Ascending aorta (tissue), 2 donors: ENCODE data around the gene GEMIN7. TPM values are rescaled to one million over a fixed set of nuclear protein-coding genes. Genes with fewer than 3 reads are reported as not detected.

Experiments used
- DNase-seq, 2 donors: peaks; one replicate each; pipeline ENCODE4 v3.0.0-alpha.2; 2019; ENCODE audit warnings: low spot score in 2 of 2
- H3K27ac ChIP-seq, 2 donors: fragments of 200-600 bp; sonication (generic); one replicate each; pipeline ENCODE4 v1.5.1; 2016 to 2017; ENCODE audit warnings: mild to moderate bottlenecking in 1 of 2
- H3K27me3 ChIP-seq: fragments of 200-600 bp; sonication (generic); one replicate; pipeline ENCODE4 v1.5.1; 2017
- H3K36me3 ChIP-seq, 2 donors: fragments of 200-600 bp; sonication (generic); one replicate each; pipeline ENCODE4 v1.5.1; 2016
- H3K4me1 ChIP-seq, 2 donors: fragments of 200-600 bp; sonication (generic); one replicate each; pipeline ENCODE4 v1.5.1; 2016 to 2017; ENCODE audit warnings: mild to moderate bottlenecking in 1 of 2
- H3K4me3 ChIP-seq, 2 donors: fragments of 200-600 bp; sonication (generic); one replicate each; pipeline ENCODE4 v1.5.1; 2016 to 2017; ENCODE audit warnings: mild to moderate bottlenecking in 1 of 2
- H3K9me3 ChIP-seq, 2 donors: fragments of 200-600 bp; sonication (generic); one replicate each; pipeline ENCODE4 v1.5.1; 2016
- CTCF ChIP-seq, 3 experiments: fragments of 200-600 bp in 2 of 3; fragments of 450-650 bp in 1 of 3; sonication (generic) in 2 of 3; IDR thresholded peaks; one replicate each; pipeline ENCODE4 v1.5.1; 2016 to 2019; ENCODE audit warnings: antibody characterized with exemption in 3 of 3, mild to moderate bottlenecking in 1 of 3, moderate library complexity in 1 of 3
- intact Hi-C: fragments of 100-400 bp; cut with DNase I; formaldehyde crosslinking; loops from one replicate; pipeline ENCODE4 v1.15.1; 2023
- total RNA-seq: library from RNA; depleted of rRNA; stranded (reverse); fragments of >200 nt; gene quantifications from one replicate; pipeline ENCODE4 v1.1.0, GENCODE V29; 2016

GEMIN7 gene
- total RNA-seq, 1 donor from 2014 or later, result 48.2 TPM

- H3K36me3 ChIP-seq, result peaks cover 49 to 53% of the 10 kb centered on the region in 2 donors
- H3K4me3 ChIP-seq, result no peak overlapping the region
Observed at GRCh38 chr19:45071545-45071938, 7.5 kb upstream of the GEMIN7 start.

GRCh38 chr19:45071969-45072790 lies 6.9 kb upstream of the GEMIN7 start:
- no peak overlapping the region for H3K4me3 ChIP-seq
- TF ChIP-seq CTCF (IDR thresholded peaks at IDR 0.05), result no peak
- intact Hi-C loops, result no loop called here
- H3K4me1 ChIP-seq, result no peaks in the 10 kb centered on the region
- no peak for DNase-seq
- H3K27ac ChIP-seq, result no peak overlapping the region
- H3K27me3 ChIP-seq, result no peaks in the 10 kb centered on the region
- peaks cover 42 to 48% of the 10 kb centered on the region in 2 donors for H3K36me3 ChIP-seq
- H3K9me3 ChIP-seq, result no peaks in the 10 kb centered on the region

More at GRCh38 chr19:45071545-45071938, 7.5 kb upstream of the GEMIN7 start:
- no peak for DNase-seq
- no peak overlapping the region for H3K27ac ChIP-seq
- no peaks in the 10 kb centered on the region for H3K9me3 ChIP-seq
- no peaks in the 10 kb centered on the region for H3K27me3 ChIP-seq
- H3K4me1 ChIP-seq, result no peaks in the 10 kb centered on the region
- TF ChIP-seq CTCF (IDR thresholded peaks at IDR 0.05), result no peak
- intact Hi-C loops, result no loop called here

- Histone ChIP-seq H3K27me3 (no peaks in the 10 kb centered on the region), H3K9me3 (no peaks in the 10 kb centered on the region), H3K27ac (peak overlapping the region; percentile 27 to 43), H3K4me3 (peak overlapping the region in 1 of 2 donors; percentile 62), H3K36me3 (peaks cover 16 to 22% of the 10 kb centered on the region in 2 donors), H3K4me1 (peaks cover 2 to 4% of the 10 kb centered on the region in 2 donors)
- no peak for TF ChIP-seq CTCF (IDR thresholded peaks at IDR 0.05)
- DNase-seq, result no peak
- intact Hi-C loops, result no loop called here
Observed at GRCh38 chr19:45074744-45075300, 4.2 kb upstream of the GEMIN7 start.

GRCh38 chr19:45075301-45076028 lies 3.6 kb upstream of the GEMIN7 start:
- intact Hi-C loops, result no loop called here
- Histone ChIP-seq H3K27ac (peak overlapping the region; percentile 27 to 43), H3K27me3 (no peaks in the 10 kb centered on the region), H3K4me3 (peak overlapping the region; percentile 12 to 62), H3K9me3 (no peaks in the 10 kb centered on the region), H3K36me3 (peaks cover 9 to 15% of the 10 kb centered on the region in 2 donors), H3K4me1 (peaks cover 7 to 10% of the 10 kb centered on the region in 2 donors)
- DNase-seq, result peak; percentile 47 to 77
- TF ChIP-seq CTCF (IDR thresholded peaks at IDR 0.05), result no peak

- DNase-seq, result peak in 1 of 2 donors; percentile 83
- no peak for TF ChIP-seq CTCF (IDR thresholded peaks at IDR 0.05)
Observed at GRCh38 chr19:45076029-45076850, 2.8 kb upstream of the GEMIN7 start, which contains the start of gene ZNF296. ZNF296 (minus strand) TSS chr19:45076478; CDS start chr19:45076373, 105 bp downstream.

More at GRCh38 chr19:45076029-45076850, 2.8 kb upstream of the GEMIN7 start, which contains the start of gene ZNF296:
- no peaks in the 10 kb centered on the region for H3K27me3 ChIP-seq
- H3K4me1 ChIP-seq, result peaks cover 7 to 10% of the 10 kb centered on the region in 2 donors
- H3K4me3 ChIP-seq, result peak within 1 kb of the TSS; percentile 12 to 62
- peaks cover 6 to 7% of the 10 kb centered on the region in 2 donors for H3K36me3 ChIP-seq
- no peaks in the 10 kb centered on the region for H3K9me3 ChIP-seq
- intact Hi-C loops, result no loop called here
- H3K27ac ChIP-seq, result peak within 1 kb of the TSS; percentile 43 to 44
